Thyroid gland (tissue), 4 donors: ENCODE results near the gene SMAP2.

Experiments
- POLR2A ChIP-seq, 2 donors: fragments of 450-650 bp; IDR thresholded peaks; one replicate each; pipeline ENCODE4 v1.6.1; 2017; ENCODE audit warnings: antibody characterized with exemption in 2 of 2, mild to moderate bottlenecking in 2 of 2, moderate library complexity in 1 of 2
- TF ChIP-seq, protein P1 (sequence below), 6 experiments: fragments of 200-600 bp in 3 of 6; fragments of 450-650 bp in 3 of 6; sonication (generic) in 3 of 6; IDR thresholded peaks; one replicate each; pipeline ENCODE4 v1.5.1; 2016 to 2019; ENCODE audit warnings: antibody characterized with exemption in 6 of 6, mild to moderate bottlenecking in 2 of 6, inconsistent platforms in 1 of 6, moderate library complexity in 1 of 6

DNA sequence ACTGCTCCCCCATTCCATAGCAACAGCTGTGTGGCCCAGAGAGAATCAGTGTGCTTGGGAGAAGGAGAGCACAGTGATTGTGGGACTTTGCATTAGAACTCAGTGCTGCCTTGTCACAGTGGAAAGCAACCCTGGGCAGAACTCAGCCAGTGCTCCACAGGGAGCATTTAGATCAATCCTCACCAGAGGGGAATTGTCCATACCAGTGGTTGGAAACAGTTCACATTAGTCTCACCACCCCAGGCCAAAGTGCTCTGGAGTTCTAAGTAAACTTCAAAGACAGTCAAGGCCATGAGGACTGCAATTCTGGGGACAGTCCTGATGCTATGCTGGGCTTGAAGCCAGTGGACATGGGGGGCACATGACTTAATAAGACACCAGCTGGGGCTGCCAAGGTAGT is 12.9 kb upstream of the SMAP2 start:
- no peak for TF ChIP-seq POLR2A (IDR thresholded peaks at IDR 0.05)
- TF ChIP-seq, protein P1, sequence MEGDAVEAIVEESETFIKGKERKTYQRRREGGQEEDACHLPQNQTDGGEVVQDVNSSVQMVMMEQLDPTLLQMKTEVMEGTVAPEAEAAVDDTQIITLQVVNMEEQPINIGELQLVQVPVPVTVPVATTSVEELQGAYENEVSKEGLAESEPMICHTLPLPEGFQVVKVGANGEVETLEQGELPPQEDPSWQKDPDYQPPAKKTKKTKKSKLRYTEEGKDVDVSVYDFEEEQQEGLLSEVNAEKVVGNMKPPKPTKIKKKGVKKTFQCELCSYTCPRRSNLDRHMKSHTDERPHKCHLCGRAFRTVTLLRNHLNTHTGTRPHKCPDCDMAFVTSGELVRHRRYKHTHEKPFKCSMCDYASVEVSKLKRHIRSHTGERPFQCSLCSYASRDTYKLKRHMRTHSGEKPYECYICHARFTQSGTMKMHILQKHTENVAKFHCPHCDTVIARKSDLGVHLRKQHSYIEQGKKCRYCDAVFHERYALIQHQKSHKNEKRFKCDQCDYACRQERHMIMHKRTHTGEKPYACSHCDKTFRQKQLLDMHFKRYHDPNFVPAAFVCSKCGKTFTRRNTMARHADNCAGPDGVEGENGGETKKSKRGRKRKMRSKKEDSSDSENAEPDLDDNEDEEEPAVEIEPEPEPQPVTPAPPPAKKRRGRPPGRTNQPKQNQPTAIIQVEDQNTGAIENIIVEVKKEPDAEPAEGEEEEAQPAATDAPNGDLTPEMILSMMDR (IDR thresholded peaks at IDR 0.05): no peak
